Subcutaneous adipose tissue (tissue), 4 donors: ENCODE data around the gene NAV3. TPM values are rescaled to one million over a fixed set of nuclear protein-coding genes. Genes with fewer than 3 reads are reported as not detected.

ENCODE experiments used
- CTCF ChIP-seq: fragments of 450-650 bp; IDR thresholded peaks from one replicate; pipeline ENCODE4 v1.5.1; 2016; ENCODE audit warnings: low read depth, mild to moderate bottlenecking, control low read depth, antibody characterized with exemption, moderate library complexity
- total RNA-seq, 4 donors: library from RNA; depleted of rRNA; stranded (reverse); fragments of >200 nt; gene quantifications; one replicate each; pipeline ENCODE4 v1.1.0, GENCODE V29; 2016

The NAV3 gene
- total RNA-seq, 4 donors from 2014 or later = 9.3 to 36.6 (median 20.6) TPM

- no peak for TF ChIP-seq CTCF
Observed at GRCh38 chr12:77953528-77954205, 123.0 kb downstream of the NAV3 start.

- TF ChIP-seq CTCF = no peak
Observed at GRCh38 chr12:77954206-77954555, 123.5 kb downstream of the NAV3 start.

- no peak for TF ChIP-seq CTCF
Observed at GRCh38 chr12:77957062-77957461, 126.4 kb downstream of the NAV3 start.

- TF ChIP-seq CTCF = no peak
Observed at GRCh38 chr12:77963576-77964178, 133.0 kb downstream of the NAV3 start.

GRCh38 chr12:77965790-77966189 is 135.1 kb downstream of the NAV3 start:
- no peak for TF ChIP-seq CTCF

GRCh38 chr12:77968021-77968420 is 137.3 kb downstream of the NAV3 start:
- TF ChIP-seq CTCF = no peak

GRCh38 chr12:77968571-77968970 is 137.9 kb downstream of the NAV3 start:
- TF ChIP-seq CTCF = no peak
